H9 (cell line): ENCODE results near the gene GOT1. TPM values are rescaled to one million over a fixed set of nuclear protein-coding genes. Genes with fewer than 3 reads are reported as not detected.

ENCODE experiments used
- DNase-seq: peaks from one replicate; pipeline ENCODE4 v3.0.0-alpha.2; 2017
- H2AFZ ChIP-seq: one replicate; pipeline ENCODE4 v1.6.1; 2013; ENCODE audit warnings: mild to moderate bottlenecking, low read length, control low read depth, moderate library complexity
- H2AK5ac ChIP-seq: 2 replicates; pipeline ENCODE4 v1.6.1; 2013; ENCODE audit warnings: low read length, control low read depth, mixed read lengths; ENCODE audit not compliant: insufficient read length
- H2BK120ac ChIP-seq: one replicate; pipeline ENCODE4 v1.6.1; 2013; ENCODE audit warnings: low read depth, mild to moderate bottlenecking, low read length, control low read depth, inconsistent platforms; ENCODE audit not compliant: poor library complexity, severe bottlenecking
- H2BK12ac ChIP-seq: 2 replicates; pipeline ENCODE4 v1.6.1; 2013; ENCODE audit warnings: low read length, control low read depth, mixed read lengths, low read depth; ENCODE audit not compliant: insufficient read length
- H2BK15ac ChIP-seq: 2 replicates; pipeline ENCODE4 v1.6.1; 2013; ENCODE audit warnings: low read depth, low read length, control low read depth
- H2BK20ac ChIP-seq: one replicate; pipeline ENCODE4 v1.6.1; 2013; ENCODE audit warnings: low read depth, mild to moderate bottlenecking, low read length, control low read depth, inconsistent platforms; ENCODE audit not compliant: poor library complexity, severe bottlenecking
- H2BK5ac ChIP-seq: 2 replicates; pipeline ENCODE4 v1.6.1; 2013; ENCODE audit warnings: low read length, control low read depth, mixed read lengths; ENCODE audit not compliant: insufficient read length
- H3K14ac ChIP-seq: 2 replicates; pipeline ENCODE4 v1.6.1; 2013; ENCODE audit warnings: low read length, control low read depth; ENCODE audit not compliant: insufficient read depth
- H3K18ac ChIP-seq: 2 replicates; pipeline ENCODE4 v1.6.1; 2013; ENCODE audit warnings: low read depth, mild to moderate bottlenecking, mixed read lengths, low read length, control low read depth; ENCODE audit not compliant: insufficient read length
- H3K23ac ChIP-seq: 2 replicates; pipeline ENCODE4 v1.6.1; 2013; ENCODE audit warnings: low read length, control low read depth, mixed read lengths, low read depth; ENCODE audit not compliant: insufficient read length
- H3K23me2 ChIP-seq: 2 replicates; pipeline ENCODE4 v1.6.1; 2013; ENCODE audit warnings: low read depth, mild to moderate bottlenecking, mixed read lengths, low read length, control low read depth; ENCODE audit not compliant: insufficient read length, poor library complexity, severe bottlenecking
- H3K27ac ChIP-seq: 2 replicates; pipeline ENCODE4 v1.5.1; 2013; ENCODE audit warnings: low read length, control low read depth, mixed read lengths, low read depth; ENCODE audit not compliant: insufficient read length
- H3K27me3 ChIP-seq: 2 replicates; pipeline ENCODE4 v1.6.1; 2013; ENCODE audit warnings: low read length, control low read depth, inconsistent platforms; ENCODE audit not compliant: insufficient read depth
- H3K4ac ChIP-seq: 2 replicates; pipeline ENCODE4 v1.6.1; 2013; ENCODE audit warnings: low read depth, mild to moderate bottlenecking, control low read depth, inconsistent platforms, low read length, moderate library complexity
- H3K4me1 ChIP-seq: 2 replicates; pipeline ENCODE4 v1.6.1; 2013; ENCODE audit warnings: low read length, control low read depth, inconsistent platforms; ENCODE audit not compliant: insufficient read depth
- H3K4me2 ChIP-seq: 2 replicates; pipeline ENCODE4 v1.6.1; 2013; ENCODE audit warnings: low read length, control low read depth, mixed read lengths; ENCODE audit not compliant: insufficient read length, insufficient read depth
- H3K56ac ChIP-seq: 2 replicates; pipeline ENCODE4 v1.6.1; 2013; ENCODE audit warnings: low read depth, mild to moderate bottlenecking, mixed read lengths, low read length, control low read depth; ENCODE audit not compliant: insufficient read length
- H3K79me1 ChIP-seq: 2 replicates; pipeline ENCODE4 v1.6.1; 2013; ENCODE audit warnings: low read depth, mild to moderate bottlenecking, moderate library complexity, low read length, control low read depth, inconsistent platforms; ENCODE audit not compliant: insufficient read depth, poor library complexity, severe bottlenecking
- H3K79me2 ChIP-seq: 2 replicates; pipeline ENCODE4 v1.6.1; 2013; ENCODE audit warnings: low read length, control low read depth, inconsistent platforms; ENCODE audit not compliant: insufficient read depth
- H3K9ac ChIP-seq: 2 replicates; pipeline ENCODE4 v1.6.1; 2013; ENCODE audit warnings: low read length, control low read depth, mixed read lengths; ENCODE audit not compliant: insufficient read length; ENCODE audit errors: extremely low read depth
- H3K9me3 ChIP-seq: one replicate; pipeline ENCODE4 v1.6.1; 2013; ENCODE audit warnings: low read depth, low read length, inconsistent platforms; ENCODE audit not compliant: control insufficient read depth
- H3T11ph ChIP-seq: one replicate; pipeline ENCODE4 v1.6.1; 2013; ENCODE audit warnings: mild to moderate bottlenecking, low read length, control low read depth, inconsistent platforms
- H4K20me1 ChIP-seq: one replicate; pipeline ENCODE4 v1.6.1; 2013; ENCODE audit not compliant: control insufficient read depth, insufficient read length, insufficient read depth
- H4K5ac ChIP-seq: 2 replicates; pipeline ENCODE4 v1.6.1; 2013; ENCODE audit warnings: low read depth, mild to moderate bottlenecking, mixed read lengths, low read length, control low read depth; ENCODE audit not compliant: insufficient read length
- H4K8ac ChIP-seq: replicated peaks from 2 replicates; pipeline ENCODE4 v1.6.1; 2013; ENCODE audit warnings: low read length, control low read depth, mixed read lengths, low read depth; ENCODE audit not compliant: insufficient read length
- H4K91ac ChIP-seq: 2 replicates; pipeline ENCODE4 v1.6.1; 2013; ENCODE audit warnings: low read depth, mild to moderate bottlenecking, moderate library complexity, mixed read lengths, low read length, control low read depth; ENCODE audit not compliant: insufficient read length
- H3K27ac Mint-ChIP-seq, 3 experiments: 2 replicates in 2 of 3; 3 replicates in 1 of 3; pipeline ENCODE4 v1.8.0; 2020 to 2021; ENCODE audit warnings: mixed read lengths in 3 of 3, mild to moderate bottlenecking in 1 of 3, moderate library complexity in 1 of 3
- H3K27me3 Mint-ChIP-seq: 2 replicates; pipeline ENCODE4 v1.8.0; 2021; ENCODE audit warnings: low read depth, mild to moderate bottlenecking, moderate library complexity, mixed read lengths
- H3K36me3 Mint-ChIP-seq, 3 experiments: 2 replicates in 2 of 3; 3 replicates in 1 of 3; pipeline ENCODE4 v1.8.0; 2020 to 2021; ENCODE audit warnings: low read depth in 3 of 3, mixed read lengths in 3 of 3; ENCODE audit not compliant: insufficient read depth in 1 of 3
- H3K4me1 Mint-ChIP-seq, 2 experiments: 2 replicates each; pipeline ENCODE4 v1.8.0; 2020; ENCODE audit warnings: mixed read lengths in 2 of 2
- H3K4me3 Mint-ChIP-seq, 2 experiments: 2 replicates in 1 of 2; 3 replicates in 1 of 2; pipeline ENCODE4 v1.8.0; 2020 to 2021; ENCODE audit warnings: mild to moderate bottlenecking in 2 of 2, mixed read lengths in 2 of 2, moderate library complexity in 1 of 2
- H3K9me3 Mint-ChIP-seq, 2 experiments: 2 replicates in 1 of 2; 3 replicates in 1 of 2; pipeline ENCODE4 v1.8.0; 2020; ENCODE audit warnings: mild to moderate bottlenecking in 2 of 2, mixed read lengths in 2 of 2, moderate library complexity in 1 of 2
- WGBS: extraction: QIAGEN DNeasy Blood & Tissue Kit; methylation state at CpG from one replicate; pipeline ENCODE4 v1.1.7; 2013; ENCODE audit warnings: missing lambda C conversion rate, low lambda C conversion rate, mixed read lengths; ENCODE audit not compliant: insufficient read length; ENCODE audit errors: extremely low coverage; 5-methylcytosine and 5-hydroxymethylcytosine counted together
- total RNA-seq: library from RNA; stranded (reverse); gene quantifications from 2 replicates; pipeline ENCODE4 v1.2.1, GENCODE V29; 2021
- TF ChIP-seq, protein P1 (sequence below): fragments of 200-600 bp; sonication (generic); conservative IDR thresholded peaks from 3 replicates; pipeline ENCODE4 v1.8.0; 2021; ENCODE audit warnings: antibody characterized with exemption, mild to moderate bottlenecking

Gene GOT1
- total RNA-seq, 1 experiment from 2014 or later, result 43.3 TPM

DNA sequence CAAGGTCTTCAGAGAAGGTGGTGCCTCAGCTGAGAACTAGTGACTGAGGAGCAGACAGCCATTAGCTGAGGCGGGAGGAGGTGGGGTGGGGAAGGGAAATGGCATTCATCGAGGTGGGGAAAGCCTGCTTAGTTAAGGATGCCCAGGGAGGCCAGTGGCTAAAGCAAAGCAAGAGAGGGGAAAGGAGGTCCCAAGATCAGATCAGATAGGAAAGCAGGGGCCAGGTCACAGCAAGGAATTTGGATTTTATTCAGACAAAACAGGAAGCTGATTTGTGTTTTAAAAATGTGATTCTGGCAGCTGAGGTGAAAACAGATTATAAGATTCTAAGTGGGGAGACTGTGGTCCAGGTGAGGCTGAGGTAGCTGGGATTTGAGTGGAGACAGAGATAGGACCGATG is 55.5 kb downstream of the GOT1 start:
- no peak overlapping the region for H3K4ac ChIP-seq
- TF ChIP-seq, protein P1, sequence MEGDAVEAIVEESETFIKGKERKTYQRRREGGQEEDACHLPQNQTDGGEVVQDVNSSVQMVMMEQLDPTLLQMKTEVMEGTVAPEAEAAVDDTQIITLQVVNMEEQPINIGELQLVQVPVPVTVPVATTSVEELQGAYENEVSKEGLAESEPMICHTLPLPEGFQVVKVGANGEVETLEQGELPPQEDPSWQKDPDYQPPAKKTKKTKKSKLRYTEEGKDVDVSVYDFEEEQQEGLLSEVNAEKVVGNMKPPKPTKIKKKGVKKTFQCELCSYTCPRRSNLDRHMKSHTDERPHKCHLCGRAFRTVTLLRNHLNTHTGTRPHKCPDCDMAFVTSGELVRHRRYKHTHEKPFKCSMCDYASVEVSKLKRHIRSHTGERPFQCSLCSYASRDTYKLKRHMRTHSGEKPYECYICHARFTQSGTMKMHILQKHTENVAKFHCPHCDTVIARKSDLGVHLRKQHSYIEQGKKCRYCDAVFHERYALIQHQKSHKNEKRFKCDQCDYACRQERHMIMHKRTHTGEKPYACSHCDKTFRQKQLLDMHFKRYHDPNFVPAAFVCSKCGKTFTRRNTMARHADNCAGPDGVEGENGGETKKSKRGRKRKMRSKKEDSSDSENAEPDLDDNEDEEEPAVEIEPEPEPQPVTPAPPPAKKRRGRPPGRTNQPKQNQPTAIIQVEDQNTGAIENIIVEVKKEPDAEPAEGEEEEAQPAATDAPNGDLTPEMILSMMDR, result no peak
- no peak overlapping the region for H3K14ac ChIP-seq
- no peak for DNase-seq
- no peak overlapping the region for H2BK15ac ChIP-seq
- H3K79me1 ChIP-seq, result no peaks in the 10 kb centered on the region
- H2AK5ac ChIP-seq, result no peak overlapping the region
- no peak overlapping the region for H2BK12ac ChIP-seq
- no peak overlapping the region for H4K91ac ChIP-seq
- no peaks in the 10 kb centered on the region for H3K27me3 ChIP-seq
- H2BK20ac ChIP-seq, result no peak overlapping the region
- H3K9ac ChIP-seq, result no peak overlapping the region
- no peaks in the 10 kb centered on the region for H4K20me1 ChIP-seq
- no peak overlapping the region for H2AFZ ChIP-seq
- H3K9me3 ChIP-seq, result no peaks in the 10 kb centered on the region
- Mint-ChIP-seq H3K4me3 (no peak overlapping the region), H3K4me1 (peaks cover 4 to 6% of the 10 kb centered on the region in 2 experiments; a peak in 3 of 4 replicates), H3K27me3 (peaks cover 5% of the 10 kb centered on the region), H3K9me3 (peaks cover 0 to 2% of the 10 kb centered on the region in 2 experiments; a peak in 1 of 5 replicates), H3K36me3 (no peaks in the 10 kb centered on the region; a peak in 1 of 7 replicates), H3K27ac (peak overlapping the region in 1 of 3 experiments; percentile 12; a peak in 1 of 7 replicates)
- H3K79me2 ChIP-seq, result no peaks in the 10 kb centered on the region
- no peak overlapping the region for H4K8ac ChIP-seq
- H4K5ac ChIP-seq, result no peak overlapping the region
- no peak overlapping the region for H3K18ac ChIP-seq
- no peak overlapping the region for H3T11ph ChIP-seq
- H3K4me1 ChIP-seq, result no peaks in the 10 kb centered on the region
- H3K56ac ChIP-seq, result no peak overlapping the region
- no CpG with 5 or more reads among the region's 3 CpGs for WGBS
- H3K4me2 ChIP-seq, result no peak overlapping the region
- no peak overlapping the region for H3K23ac ChIP-seq
- H2BK120ac ChIP-seq, result no peak overlapping the region
- no peak overlapping the region for H2BK5ac ChIP-seq
- H3K23me2 ChIP-seq, result no peaks in the 10 kb centered on the region
- no peak overlapping the region for H3K27ac ChIP-seq
